Mesendoderm (in vitro differentiated cells): ENCODE data around the gene TLR7.

Experiments
- DNase-seq: peaks from one replicate; pipeline ENCODE4 v3.0.0; 2013
- H2AK5ac ChIP-seq: 2 replicates; pipeline ENCODE4 v1.6.1; 2013; ENCODE audit warnings: low read length, inconsistent platforms
- H2BK120ac ChIP-seq: 2 replicates; pipeline ENCODE4 v1.6.1; 2013; ENCODE audit warnings: low read depth, mild to moderate bottlenecking, low read length, moderate library complexity, mixed read lengths
- H2BK15ac ChIP-seq: replicated peaks from 2 replicates; pipeline ENCODE4 v1.6.1; 2013; ENCODE audit warnings: low read depth, mild to moderate bottlenecking, moderate library complexity
- H2BK5ac ChIP-seq: 2 replicates; pipeline ENCODE4 v1.6.1; 2013; ENCODE audit warnings: low read length, inconsistent platforms
- H3K18ac ChIP-seq: 2 replicates; pipeline ENCODE4 v1.6.1; 2013; ENCODE audit warnings: mild to moderate bottlenecking, low read length, mixed read lengths
- H3K23ac ChIP-seq: one replicate; pipeline ENCODE4 v1.6.1; 2013; ENCODE audit warnings: low read length
- H3K27ac ChIP-seq: 2 replicates; pipeline ENCODE4 v1.5.1; 2013; ENCODE audit warnings: low read depth, mild to moderate bottlenecking, inconsistent platforms, low read length, moderate library complexity
- H3K27me3 ChIP-seq: 2 replicates; pipeline ENCODE4 v1.6.1; 2013; ENCODE audit warnings: low read length, control low read depth, mild to moderate bottlenecking, inconsistent platforms; ENCODE audit not compliant: insufficient read depth, poor library complexity
- H3K36me3 ChIP-seq: 2 replicates; pipeline ENCODE4 v1.6.1; 2013; ENCODE audit warnings: low read length, inconsistent platforms; ENCODE audit not compliant: control insufficient read depth, insufficient read depth
- H3K4ac ChIP-seq: one replicate; pipeline ENCODE4 v1.6.1; 2013; ENCODE audit warnings: low read depth, mild to moderate bottlenecking, low read length, moderate library complexity
- H3K4me1 ChIP-seq: 2 replicates; pipeline ENCODE4 v1.6.1; 2013; ENCODE audit warnings: low read depth, low read length, inconsistent platforms; ENCODE audit not compliant: control insufficient read depth
- H3K4me2 ChIP-seq: 2 replicates; pipeline ENCODE4 v1.6.1; 2013; ENCODE audit warnings: low read length
- H3K4me3 ChIP-seq: 2 replicates; pipeline ENCODE4 v1.5.1; 2013; ENCODE audit warnings: mild to moderate bottlenecking, low read length
- H3K56ac ChIP-seq: one replicate; pipeline ENCODE4 v1.6.1; 2013; ENCODE audit warnings: low read length
- H3K79me1 ChIP-seq: 2 replicates; pipeline ENCODE4 v1.6.1; 2013; ENCODE audit warnings: low read length, inconsistent platforms
- H3K79me2 ChIP-seq: 2 replicates; pipeline ENCODE4 v1.6.1; 2013; ENCODE audit warnings: mild to moderate bottlenecking, low read length; ENCODE audit not compliant: control insufficient read depth, insufficient read depth
- H3K9ac ChIP-seq: 2 replicates; pipeline ENCODE4 v1.6.1; 2013; ENCODE audit warnings: low read length, inconsistent platforms
- H4K5ac ChIP-seq: one replicate; pipeline ENCODE4 v1.6.1; 2013; ENCODE audit warnings: low read length
- H4K8ac ChIP-seq: one replicate; pipeline ENCODE4 v1.6.1; 2013; ENCODE audit warnings: low read depth, mild to moderate bottlenecking, control low read depth, low read length, moderate library complexity
- WGBS: extraction: QIAGEN DNeasy Blood & Tissue Kit; methylation state at CpG from one replicate; pipeline ENCODE4 v1.1.7; 2013; ENCODE audit warnings: low lambda C conversion rate, missing lambda C conversion rate; ENCODE audit not compliant: insufficient coverage; ENCODE audit errors: extremely low coverage; 5-methylcytosine and 5-hydroxymethylcytosine counted together

Gene TLR7

GRCh38 chrX:12920990-12921389 is 54.1 kb downstream of the TLR7 start:
- H2BK120ac ChIP-seq, result no peak overlapping the region
- H3K9ac ChIP-seq, result no peak overlapping the region
- no peak overlapping the region for H2BK5ac ChIP-seq
- no CpG with 5 or more reads among the region's 8 CpGs for WGBS
- H3K79me2 ChIP-seq, result no peaks in the 10 kb centered on the region
- no peak overlapping the region for H3K27ac ChIP-seq
- H4K8ac ChIP-seq, result no peak overlapping the region
- H3K4me3 ChIP-seq, result no peak overlapping the region
- no peak overlapping the region for H3K23ac ChIP-seq
- no peak overlapping the region for H3K4me2 ChIP-seq
- no peak overlapping the region for H3K56ac ChIP-seq
- no peak overlapping the region for H2BK15ac ChIP-seq
- H4K5ac ChIP-seq, result no peak overlapping the region
- no peaks in the 10 kb centered on the region for H3K27me3 ChIP-seq
- H3K79me1 ChIP-seq, result no peaks in the 10 kb centered on the region
- no peaks in the 10 kb centered on the region for H3K4me1 ChIP-seq
- H3K4ac ChIP-seq, result no peak overlapping the region
- no peak overlapping the region for H3K18ac ChIP-seq
- no peaks in the 10 kb centered on the region for H3K36me3 ChIP-seq
- DNase-seq, result no peak
- H2AK5ac ChIP-seq, result no peak overlapping the region

GRCh38 chrX:12921886-12922598 is 55.2 kb downstream of the TLR7 start:
- H2AK5ac ChIP-seq, result no peak overlapping the region
- no peaks in the 10 kb centered on the region for H3K36me3 ChIP-seq

GRCh38 chrX:12922599-12922919 is 55.7 kb downstream of the TLR7 start:
- Histone ChIP-seq H3K4me3 (no peak overlapping the region), H3K27ac (no peak overlapping the region), H2BK15ac (no peak overlapping the region)

More at GRCh38 chrX:12921886-12922598, 55.2 kb downstream of the TLR7 start:
- Histone ChIP-seq H3K56ac (no peak overlapping the region), H3K79me1 (no peaks in the 10 kb centered on the region), H2BK5ac (no peak overlapping the region), H4K5ac (no peak overlapping the region), H3K4me3 (no peak overlapping the region), H3K9ac (no peak overlapping the region), H3K23ac (no peak overlapping the region), H3K79me2 (no peaks in the 10 kb centered on the region), H2BK120ac (no peak overlapping the region), H3K27ac (no peak overlapping the region), H3K4me1 (no peaks in the 10 kb centered on the region), H3K27me3 (no peaks in the 10 kb centered on the region), H4K8ac (no peak overlapping the region), H3K4ac (no peak overlapping the region), H3K4me2 (no peak overlapping the region), H2BK15ac (no peak overlapping the region), H3K18ac (no peak overlapping the region)
- WGBS, result no CpG with 5 or more reads among the region's 10 CpGs
- DNase-seq, result no peak

GRCh38 chrX:12929701-12930100 is 62.8 kb downstream of the TLR7 start:
- H4K5ac ChIP-seq, result no peak overlapping the region
- no peak overlapping the region for H3K4ac ChIP-seq
- H3K4me3 ChIP-seq, result no peak overlapping the region
- H3K36me3 ChIP-seq, result no peaks in the 10 kb centered on the region
- DNase-seq, result no peak
- no peaks in the 10 kb centered on the region for H3K79me2 ChIP-seq
- no peak overlapping the region for H2BK120ac ChIP-seq
- H3K9ac ChIP-seq, result no peak overlapping the region
- no peak overlapping the region for H3K4me2 ChIP-seq
- H3K23ac ChIP-seq, result no peak overlapping the region
- H4K8ac ChIP-seq, result no peak overlapping the region
- no peak overlapping the region for H3K56ac ChIP-seq
- no peak overlapping the region for H2BK5ac ChIP-seq
- WGBS, result no CpG with 5 or more reads among the region's 4 CpGs
- no peaks in the 10 kb centered on the region for H3K27me3 ChIP-seq
- no peak overlapping the region for H2BK15ac ChIP-seq
- no peak overlapping the region for H2AK5ac ChIP-seq
- no peaks in the 10 kb centered on the region for H3K4me1 ChIP-seq
- H3K18ac ChIP-seq, result no peak overlapping the region
- H3K27ac ChIP-seq, result no peak overlapping the region
- H3K79me1 ChIP-seq, result no peaks in the 10 kb centered on the region

More at GRCh38 chrX:12922599-12922919, 55.7 kb downstream of the TLR7 start:
- Histone ChIP-seq H3K18ac (no peak overlapping the region), H3K27me3 (no peaks in the 10 kb centered on the region), H3K56ac (no peak overlapping the region), H4K5ac (no peak overlapping the region), H3K23ac (no peak overlapping the region), H3K4ac (no peak overlapping the region), H3K9ac (no peak overlapping the region), H3K79me2 (no peaks in the 10 kb centered on the region), H3K4me2 (no peak overlapping the region), H3K4me1 (no peaks in the 10 kb centered on the region), H2BK5ac (no peak overlapping the region), H3K36me3 (no peaks in the 10 kb centered on the region), H2AK5ac (no peak overlapping the region), H4K8ac (no peak overlapping the region), H3K79me1 (no peaks in the 10 kb centered on the region), H2BK120ac (no peak overlapping the region)
- DNase-seq, result no peak

GRCh38 chrX:12930150-12930549 is 63.3 kb downstream of the TLR7 start:
- DNase-seq, result no peak
- WGBS, result no CpG with 5 or more reads among the region's 2 CpGs
- Histone ChIP-seq H3K79me1 (no peaks in the 10 kb centered on the region), H3K79me2 (no peaks in the 10 kb centered on the region), H2BK5ac (no peak overlapping the region), H3K4me3 (no peak overlapping the region), H3K23ac (no peak overlapping the region), H3K4me1 (no peaks in the 10 kb centered on the region), H3K4ac (no peak overlapping the region), H3K4me2 (no peak overlapping the region), H3K56ac (no peak overlapping the region), H4K8ac (no peak overlapping the region), H3K9ac (no peak overlapping the region), H4K5ac (no peak overlapping the region), H2BK15ac (no peak overlapping the region), H3K27me3 (no peaks in the 10 kb centered on the region), H2AK5ac (no peak overlapping the region), H3K36me3 (no peaks in the 10 kb centered on the region), H3K27ac (no peak overlapping the region), H3K18ac (no peak overlapping the region), H2BK120ac (no peak overlapping the region)

- no peak overlapping the region for H2BK5ac ChIP-seq
- no peak overlapping the region for H3K23ac ChIP-seq
- no peak overlapping the region for H4K5ac ChIP-seq
- no peak overlapping the region for H2BK15ac ChIP-seq
- H3K4me2 ChIP-seq, result no peak overlapping the region
- no peaks in the 10 kb centered on the region for H3K36me3 ChIP-seq
- no peak overlapping the region for H3K4ac ChIP-seq
- no peaks in the 10 kb centered on the region for H3K79me2 ChIP-seq
- no peak overlapping the region for H3K18ac ChIP-seq
- no peak overlapping the region for H3K4me3 ChIP-seq
- no peaks in the 10 kb centered on the region for H3K79me1 ChIP-seq
- H3K4me1 ChIP-seq, result no peaks in the 10 kb centered on the region
- H2AK5ac ChIP-seq, result no peak overlapping the region
- no peak overlapping the region for H2BK120ac ChIP-seq
- no peaks in the 10 kb centered on the region for H3K27me3 ChIP-seq
- no peak overlapping the region for H3K56ac ChIP-seq
- H3K27ac ChIP-seq, result no peak overlapping the region
- DNase-seq, result no peak
- no peak overlapping the region for H4K8ac ChIP-seq
- no peak overlapping the region for H3K9ac ChIP-seq
- WGBS, result no CpG with 5 or more reads among the region's 1 CpG
These were observed 65.4 kb downstream of the TLR7 start for GRCh38 chrX:12932244-12932643.
